ENCODE measurements around the gene VTN. TPM values are rescaled to one million over a fixed set of nuclear protein-coding genes. Genes with fewer than 3 reads are reported as not detected.

Gene VTN
- total RNA-seq, 2 donors from 2014 or later = 1.8 to 5.4 TPM

DNA sequence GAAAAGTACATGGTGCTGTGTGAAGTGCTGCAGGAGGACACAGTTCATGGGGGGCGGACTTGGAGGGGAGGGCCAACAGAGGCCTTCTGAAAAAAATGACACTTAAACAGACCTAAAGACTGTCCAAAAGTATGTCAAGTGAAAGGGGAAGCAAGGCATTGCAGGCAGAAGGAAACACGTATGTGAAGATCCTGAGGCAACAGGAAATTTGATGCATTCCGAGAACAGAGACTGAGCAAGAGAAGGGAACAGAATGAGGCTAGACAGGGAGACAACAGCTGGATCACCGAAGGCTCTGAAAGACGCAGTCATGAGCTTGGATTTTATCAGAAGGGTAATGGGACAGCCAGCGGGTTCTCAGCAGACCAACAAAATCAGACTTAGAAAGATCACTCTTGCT lies 35.9 kb downstream of the VTN start:
- intact Hi-C loops (cut with DNase I) = no loop called here
- DNase-seq (ENCODE audit: low spot score) = peak; percentile 13

- peak; percentile 13 for DNase-seq (ENCODE audit: low spot score)
- intact Hi-C loops (cut with DNase I) = no loop called here
These were observed 36.9 kb downstream of the VTN start for GRCh38 chr17:28333083-28333746.

- intact Hi-C loops (cut with DNase I) = no loop called here
- DNase-seq (ENCODE audit: low spot score) = peak; percentile 48
These were observed 38.2 kb downstream of the VTN start for GRCh38 chr17:28331891-28332420.

GRCh38 chr17:28330671-28331070 lies 39.4 kb downstream of the VTN start:
- intact Hi-C loops (cut with DNase I) = no loop called here
- DNase-seq (ENCODE audit: low spot score) = peak; percentile 38

GRCh38 chr17:28328325-28328724 lies 41.8 kb downstream of the VTN start:
- intact Hi-C loops (cut with DNase I) = no loop called here
- peak; percentile 17 for DNase-seq (ENCODE audit: low spot score)

- intact Hi-C loops (cut with DNase I) = no loop called here
- no peak for DNase-seq (ENCODE audit: low spot score)
These were observed 42.4 kb downstream of the VTN start for GRCh38 chr17:28327709-28328108.

DNA sequence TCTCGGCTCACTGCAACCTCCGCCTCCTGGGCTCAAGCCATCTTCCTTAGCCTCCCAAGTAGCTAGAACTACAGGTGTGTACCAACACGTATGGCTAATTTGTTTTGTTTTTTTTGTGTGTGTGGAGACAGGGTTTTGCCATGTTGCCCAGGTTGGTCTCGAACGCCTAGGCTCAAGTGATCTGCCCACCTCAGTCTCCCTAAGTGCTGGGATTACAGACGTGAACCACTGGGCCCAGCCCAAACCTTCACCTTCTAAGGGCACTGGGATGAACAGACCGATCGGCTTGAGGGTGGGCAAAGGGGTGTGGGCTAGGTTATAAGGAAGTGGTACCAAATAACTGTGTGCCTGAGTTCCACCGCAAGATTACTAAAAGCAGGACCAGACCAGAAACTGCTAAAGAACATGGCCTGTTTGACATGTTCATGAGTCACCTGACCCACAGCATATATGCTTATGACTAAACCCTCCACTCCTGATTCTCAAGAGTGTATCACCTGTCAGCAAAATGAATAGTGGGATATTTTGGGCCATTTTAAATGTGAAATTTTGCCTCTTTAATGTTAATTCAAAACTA lies 43.0 kb downstream of the VTN start:
- DNase-seq (ENCODE audit: low spot score) = no peak
- intact Hi-C loops (cut with DNase I) = no loop called here

GRCh38 chr17:28326114-28326513 lies 44.0 kb downstream of the VTN start:
- DNase-seq (ENCODE audit: low spot score) = no peak
- intact Hi-C loops (cut with DNase I) = no loop called here

DNA sequence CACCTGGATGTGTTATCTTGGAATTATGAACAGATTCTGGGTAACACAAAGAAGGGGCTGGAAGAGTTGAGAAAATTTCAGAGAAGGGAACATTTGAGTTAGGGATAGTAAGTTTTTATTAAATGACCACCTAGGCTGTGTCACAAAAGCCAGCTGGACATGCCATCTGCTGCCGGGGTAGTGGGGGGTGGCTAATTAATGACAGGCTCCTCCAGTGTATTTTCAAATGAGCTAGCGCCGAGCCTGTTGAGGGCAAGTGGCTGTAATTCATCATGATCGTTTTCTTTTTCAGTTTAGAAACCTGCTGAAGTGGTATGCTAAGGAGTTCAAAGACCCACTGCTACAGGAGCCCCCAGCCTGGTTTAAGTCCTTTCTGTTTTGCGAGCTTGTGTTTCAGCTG lies 44.9 kb downstream of the VTN start:
- no peak for DNase-seq (ENCODE audit: low spot score)
- intact Hi-C loops (cut with DNase I) = no loop called here

DNA sequence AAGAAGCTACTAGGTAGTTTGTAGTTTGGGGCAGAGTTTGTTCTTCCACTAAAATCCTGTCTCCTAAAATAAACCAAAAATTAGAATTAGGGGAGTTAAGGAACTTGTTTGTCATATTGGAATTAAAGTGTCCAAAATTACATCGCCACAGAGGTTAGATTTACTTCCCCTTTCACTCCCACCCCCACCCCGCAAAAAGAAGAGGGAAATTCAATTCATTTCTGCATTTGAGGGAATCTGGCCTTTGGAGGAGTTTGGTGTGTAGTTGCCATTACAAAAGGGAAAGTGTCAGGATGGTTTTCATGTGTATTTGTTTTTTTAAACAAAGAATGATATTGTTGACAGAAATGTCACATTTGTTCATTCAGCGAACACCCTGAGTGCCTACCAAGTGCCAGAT lies 45.3 kb downstream of the VTN start:
- intact Hi-C loops (cut with DNase I) = no loop called here
- no peak for DNase-seq (ENCODE audit: low spot score)

GRCh38 chr17:28324267-28324745 lies 45.8 kb downstream of the VTN start:
- intact Hi-C loops (cut with DNase I) = no loop called here
- no peak for DNase-seq (ENCODE audit: low spot score)

GRCh38 chr17:28320215-28321061 lies 49.7 kb downstream of the VTN start:
- no peak for DNase-seq (ENCODE audit: low spot score)
- intact Hi-C loops (cut with DNase I) = no loop called here

- DNase-seq (ENCODE audit: low spot score) = no peak
- intact Hi-C loops (cut with DNase I) = no loop called here
These were observed 50.5 kb downstream of the VTN start for GRCh38 chr17:28319598-28319935.

GRCh38 chr17:28318759-28319597 lies 51.1 kb downstream of the VTN start, which contains the start of gene TMEM97:
TSS of gene TMEM97 (plus strand) at chr17:28319200. CDS start at chr17:28319240, 40 bp downstream.
- intact Hi-C loops (cut with DNase I) = no loop called here
- peak; percentile 98 for DNase-seq (ENCODE audit: low spot score)

- intact Hi-C loops (cut with DNase I) = no loop called here
- DNase-seq (ENCODE audit: low spot score) = no peak
These were observed 51.9 kb downstream of the VTN start for GRCh38 chr17:28317966-28318758.
